HG03108 (cell line): ENCODE measurements around the gene B3GNT7.
"Not testable (repeated sequence)": the region's sequence is repeated elsewhere in the genome, so short reads cannot be mapped to it uniquely, and the experiment has no call there.

ENCODE experiments used
- ATAC-seq: cut with Tn5 transposase; IDR thresholded peaks from one replicate; pipeline ENCODE4 v1.9.1; 2021; ENCODE audit warnings: moderate library complexity; ENCODE audit not compliant: unreplicated experiment

B3GNT7 gene

GRCh38 chr2:231399853-231400680 lies 4.6 kb downstream of the B3GNT7 start:
- ATAC-seq: no peak

GRCh38 chr2:231400681-231401080 lies 5.2 kb downstream of the B3GNT7 start:
- ATAC-seq: not testable (repeated sequence)

GRCh38 chr2:231401101-231401500 lies 5.6 kb downstream of the B3GNT7 start:
- not testable (repeated sequence) for ATAC-seq

- not testable (repeated sequence) for ATAC-seq
Observed at GRCh38 chr2:231403421-231404182, 8.1 kb downstream of the B3GNT7 start.

- ATAC-seq: not testable (repeated sequence)
Observed at GRCh38 chr2:231404183-231404578, 8.7 kb downstream of the B3GNT7 start.

GRCh38 chr2:231405601-231406367 lies 10.3 kb downstream of the B3GNT7 start:
- ATAC-seq: not testable (repeated sequence)

GRCh38 chr2:231407686-231408085 lies 12.2 kb downstream of the B3GNT7 start:
- not testable (repeated sequence) for ATAC-seq

GRCh38 chr2:231408304-231408703 lies 12.8 kb downstream of the B3GNT7 start:
- not testable (repeated sequence) for ATAC-seq

- no peak for ATAC-seq
Observed at GRCh38 chr2:231409776-231410175, 14.3 kb downstream of the B3GNT7 start.

- ATAC-seq: no peak
Observed at GRCh38 chr2:231410293-231411004, 14.9 kb downstream of the B3GNT7 start.

GRCh38 chr2:231411237-231411636 lies 15.7 kb downstream of the B3GNT7 start:
- no peak for ATAC-seq

- peak; percentile 96 for ATAC-seq
Observed at GRCh38 chr2:231411831-231412617, 16.5 kb downstream of the B3GNT7 start.

GRCh38 chr2:231412618-231412963 lies 17.1 kb downstream of the B3GNT7 start:
- no peak for ATAC-seq

- ATAC-seq: no peak
Observed at GRCh38 chr2:231413456-231413855, 17.9 kb downstream of the B3GNT7 start.

- no peak for ATAC-seq
Observed at GRCh38 chr2:231413921-231414476, 18.5 kb downstream of the B3GNT7 start.

- no peak for ATAC-seq
Observed at GRCh38 chr2:231415029-231415428, 19.5 kb downstream of the B3GNT7 start.

- no peak for ATAC-seq
Observed at GRCh38 chr2:231418820-231419640, 23.5 kb downstream of the B3GNT7 start.

GRCh38 chr2:231421051-231421580 lies 25.6 kb downstream of the B3GNT7 start:
- ATAC-seq: no peak
